KBM-7 (cell line): ENCODE measurements around the gene TADA2B.

Source experiments
- DNase-seq: peaks from one replicate; pipeline ENCODE4 v3.0.0-alpha.2; 2015
- in situ Hi-C: fragments of 300-500 bp; cut with MboI; formaldehyde crosslinking; loops from 2 replicates; pipeline ENCODE4 v1.14.3; 2020; ENCODE audit warnings: low sequenced_read_pairs, low pct_unique_long_range_greater_than_20kb, mixed read lengths

TADA2B gene, protein sequence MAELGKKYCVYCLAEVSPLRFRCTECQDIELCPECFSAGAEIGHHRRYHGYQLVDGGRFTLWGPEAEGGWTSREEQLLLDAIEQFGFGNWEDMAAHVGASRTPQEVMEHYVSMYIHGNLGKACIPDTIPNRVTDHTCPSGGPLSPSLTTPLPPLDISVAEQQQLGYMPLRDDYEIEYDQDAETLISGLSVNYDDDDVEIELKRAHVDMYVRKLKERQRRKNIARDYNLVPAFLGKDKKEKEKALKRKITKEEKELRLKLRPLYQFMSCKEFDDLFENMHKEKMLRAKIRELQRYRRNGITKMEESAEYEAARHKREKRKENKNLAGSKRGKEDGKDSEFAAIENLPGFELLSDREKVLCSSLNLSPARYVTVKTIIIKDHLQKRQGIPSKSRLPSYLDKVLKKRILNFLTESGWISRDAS

GRCh38 chr4:7043284-7044136 lies at the start of gene TADA2B:
Gene TADA2B, plus strand, starts transcription at chr4:7043372. Its CDS starts 208 bp downstream, at chr4:7043580.
- DNase-seq: peak; percentile 48
- in situ Hi-C loops: no loop called here

DNA sequence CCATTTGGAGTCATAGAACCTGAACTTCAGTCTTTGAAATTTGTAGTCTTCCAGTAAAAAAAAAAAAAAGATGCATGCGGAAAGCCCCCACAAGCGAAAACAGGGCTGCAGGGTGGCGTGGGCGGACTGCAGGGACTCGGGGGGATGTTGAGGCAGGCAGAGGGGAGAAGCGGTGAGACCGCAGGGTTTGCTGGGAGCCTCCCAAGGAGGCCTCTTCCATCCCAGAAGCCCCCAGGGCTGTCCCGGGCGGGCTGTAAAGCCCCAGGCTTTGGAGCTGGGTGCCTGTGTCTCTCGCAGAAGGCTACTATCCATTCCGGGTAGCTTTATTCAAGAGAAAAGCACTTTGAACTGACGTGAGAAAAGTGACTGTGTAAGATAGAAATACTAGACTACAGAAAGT lies 46.7 kb upstream of the TADA2B start:
- in situ Hi-C loops: no loop called here

DNA sequence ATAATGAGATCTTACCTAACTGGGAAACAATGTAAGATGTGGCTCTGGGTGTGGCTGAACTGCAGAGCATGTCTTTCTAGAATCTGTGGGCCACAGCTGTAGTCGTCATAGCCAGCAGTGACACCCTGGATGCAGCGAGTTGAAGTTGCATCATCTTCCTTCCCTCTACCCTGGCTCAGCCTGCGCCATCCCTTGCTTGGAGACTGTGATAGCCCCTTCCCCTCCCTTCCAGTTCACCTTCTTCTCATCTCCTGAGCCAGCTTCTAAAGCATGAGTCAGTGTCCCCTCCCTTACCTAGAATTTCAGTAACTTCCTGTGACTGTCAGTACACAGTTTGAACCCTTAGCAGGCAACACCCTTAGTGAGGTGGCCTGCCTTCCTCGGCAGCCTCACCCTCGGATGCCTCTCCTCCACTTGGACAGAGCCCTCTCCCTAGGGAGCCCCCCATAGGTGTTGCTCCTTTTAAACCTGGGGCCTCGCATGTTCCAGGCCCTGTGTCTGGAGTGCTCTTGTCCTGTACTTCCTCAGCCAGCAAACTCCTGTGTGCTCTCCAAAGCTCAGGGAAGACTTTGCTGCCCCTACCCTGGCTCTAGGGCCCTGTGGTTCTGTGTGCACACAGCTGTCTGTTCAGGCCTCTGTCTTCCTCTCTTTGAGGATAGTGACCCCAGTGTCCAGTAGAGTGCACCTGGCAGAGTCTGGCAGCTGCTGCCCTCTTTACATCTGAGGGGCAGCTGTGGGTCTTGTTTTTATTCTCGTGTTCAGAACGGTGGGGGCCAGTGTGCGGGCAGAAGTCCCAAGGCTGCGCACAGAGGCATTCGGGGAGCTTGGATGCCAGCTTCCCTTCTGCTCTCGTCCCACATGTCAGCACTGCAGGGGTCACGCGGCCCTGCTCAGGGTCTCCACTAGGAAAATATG lies 43.7 kb upstream of the TADA2B start:
- no peak for DNase-seq
- in situ Hi-C loops: no loop called here

More for the DNA sequence above, 46.7 kb upstream of the TADA2B start:
- DNase-seq: no peak

DNA sequence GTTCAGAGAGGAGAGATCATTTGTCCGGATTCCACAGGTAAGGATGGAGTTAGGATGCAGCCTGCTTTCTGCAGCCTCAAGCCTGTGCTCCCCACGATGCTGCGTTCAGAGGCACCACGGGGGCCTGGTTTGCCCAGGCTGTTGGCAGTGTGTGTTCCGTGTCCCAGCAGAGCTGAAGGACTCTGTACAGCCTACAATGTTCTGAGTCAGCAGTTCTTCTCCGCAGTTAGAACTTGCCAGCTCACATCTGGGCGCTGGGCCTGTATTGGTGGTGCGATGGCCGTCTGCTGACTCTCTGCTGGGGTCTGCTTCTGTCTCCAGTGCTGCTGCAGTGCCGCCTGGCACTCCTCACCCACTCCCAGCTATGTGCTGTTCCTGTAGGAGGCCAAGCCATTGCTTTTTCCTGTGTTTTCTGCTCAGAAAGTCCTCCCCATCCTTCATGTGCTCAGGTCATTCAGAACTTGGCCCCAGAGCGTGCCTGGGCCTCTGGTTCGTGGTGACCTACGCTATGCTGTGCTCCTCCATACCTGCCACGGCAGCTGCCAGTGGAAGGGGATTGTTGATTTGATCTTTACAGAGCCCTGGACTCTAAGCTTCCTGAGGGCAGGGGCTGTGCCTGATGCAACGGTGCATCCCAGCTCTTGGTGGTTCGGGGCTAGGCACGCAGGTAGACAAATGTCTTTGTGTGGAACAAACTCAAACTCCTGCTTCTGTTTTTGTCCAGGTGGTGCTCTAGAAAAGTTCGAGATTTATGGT lies 42.6 kb upstream of the TADA2B start:
- no peak for DNase-seq
- in situ Hi-C loops: no loop called here

- in situ Hi-C loops: no loop called here
- no peak for DNase-seq
Observed at GRCh38 chr4:7001271-7001670, 41.9 kb upstream of the TADA2B start.

DNA sequence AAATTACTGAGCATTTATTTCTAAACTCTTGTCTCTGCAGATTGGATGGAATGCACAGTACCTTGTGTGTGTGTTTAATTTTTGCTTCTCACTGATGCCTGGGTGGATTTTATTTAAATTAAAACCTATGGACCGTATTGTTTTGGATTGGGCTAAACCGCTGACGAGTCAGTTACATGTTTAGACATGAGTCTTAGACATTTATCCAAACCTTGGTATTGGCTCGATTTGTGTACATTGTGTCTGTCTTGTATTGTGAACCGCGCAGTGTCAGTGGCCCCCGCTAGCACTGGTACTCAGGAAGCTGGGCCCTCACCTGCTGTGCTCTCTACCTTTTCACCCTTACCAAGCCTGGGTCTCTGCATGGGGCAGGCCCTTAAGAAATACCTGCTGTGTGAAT lies 40.8 kb upstream of the TADA2B start:
- no peak for DNase-seq
- in situ Hi-C loops: no loop called here

- in situ Hi-C loops: no loop called here
- DNase-seq: no peak
Observed at GRCh38 chr4:7003176-7003878, 39.8 kb upstream of the TADA2B start.

DNA sequence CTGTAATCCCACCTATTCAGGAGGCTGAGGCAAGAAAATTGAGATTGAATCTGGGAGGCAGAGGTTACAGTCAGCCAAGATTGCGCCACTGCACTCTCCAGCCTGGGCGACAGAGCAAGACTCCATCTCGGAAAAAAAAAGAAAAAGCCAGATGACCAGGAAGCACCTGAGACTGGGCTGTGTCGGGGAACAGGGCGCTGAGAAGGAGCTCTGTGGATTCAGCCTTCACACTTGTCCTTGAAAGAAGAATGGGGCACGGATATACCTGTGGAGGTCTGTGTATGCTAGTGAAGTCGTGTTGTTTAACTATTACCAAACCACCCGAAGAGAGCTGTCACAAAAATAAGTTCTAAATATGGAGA lies 39.3 kb upstream of the TADA2B start:
- in situ Hi-C loops: no loop called here
- DNase-seq: no peak

DNA sequence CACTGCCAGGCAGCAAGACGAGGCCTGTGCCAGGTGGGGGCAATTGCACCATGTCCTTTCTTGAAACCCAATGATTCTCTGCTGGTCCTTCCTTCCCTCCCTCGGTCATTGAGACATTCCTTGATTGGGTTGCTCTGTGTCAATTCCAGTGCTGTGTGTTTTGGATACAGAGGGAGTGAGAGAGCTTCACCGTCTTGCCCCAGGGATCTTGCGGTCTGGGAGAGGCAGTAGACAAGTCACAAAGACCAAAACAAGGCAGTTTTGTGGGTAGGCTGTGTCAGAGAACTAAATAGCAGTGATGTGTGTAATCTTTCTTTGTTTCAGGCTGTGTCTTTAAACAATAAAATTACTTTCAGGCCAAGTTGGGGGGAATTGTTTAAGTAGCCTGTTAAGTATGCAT lies 38.8 kb upstream of the TADA2B start:
- in situ Hi-C loops: no loop called here
- DNase-seq: no peak

GRCh38 chr4:7005571-7005970 lies 37.6 kb upstream of the TADA2B start:
- DNase-seq: no peak
- in situ Hi-C loops: no loop called here

- in situ Hi-C loops: no loop called here
- no peak for DNase-seq
Observed at GRCh38 chr4:7006411-7006810, 36.8 kb upstream of the TADA2B start.

GRCh38 chr4:7007142-7007907 lies 35.8 kb upstream of the TADA2B start:
- no peak for DNase-seq
- in situ Hi-C loops: no loop called here

GRCh38 chr4:7007944-7008343 lies 35.2 kb upstream of the TADA2B start:
- in situ Hi-C loops: no loop called here
- DNase-seq: no peak

DNA sequence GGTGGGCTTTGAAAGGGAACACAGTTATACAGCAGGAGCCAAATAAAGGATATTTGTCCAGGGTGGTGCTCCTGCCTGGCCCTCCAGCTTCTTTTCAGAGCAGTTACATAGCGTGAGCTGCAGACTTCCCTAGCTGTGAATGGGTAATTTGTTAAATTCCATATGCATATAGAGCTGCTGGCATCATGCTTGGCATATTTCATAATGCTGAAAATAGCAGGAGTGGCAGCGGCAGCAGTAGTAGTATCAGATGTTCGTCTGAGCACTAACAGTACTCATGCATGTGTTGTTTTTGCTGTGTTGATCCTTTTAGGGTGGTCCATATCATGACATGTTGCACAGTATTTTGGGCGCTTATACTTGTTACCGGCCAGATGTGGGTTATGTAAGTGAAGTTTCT lies 33.6 kb upstream of the TADA2B start:
- in situ Hi-C loops: no loop called here
- no peak for DNase-seq

- no peak for DNase-seq
- in situ Hi-C loops: no loop called here
Observed at GRCh38 chr4:7013175-7013574, 30.0 kb upstream of the TADA2B start.

DNA sequence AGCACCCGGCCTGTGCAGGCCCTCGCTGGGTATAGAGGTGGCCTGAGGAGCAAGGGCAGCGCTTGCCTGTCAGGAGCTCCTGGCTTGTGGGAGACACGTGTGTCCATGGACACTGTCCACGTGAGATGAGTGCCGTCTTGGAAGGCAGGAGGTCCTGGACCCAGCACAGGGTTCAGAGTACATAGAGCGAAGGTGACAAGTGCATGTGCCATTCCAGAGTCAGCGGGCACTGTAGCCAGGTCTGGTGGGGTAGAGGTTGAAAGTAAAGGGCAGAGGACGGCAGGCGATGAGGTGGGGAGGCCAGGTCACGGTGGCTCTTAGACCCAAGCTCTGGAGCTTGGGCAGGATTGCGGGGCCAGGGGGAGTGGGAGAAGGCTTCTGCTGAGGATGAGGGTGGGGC lies 28.4 kb upstream of the TADA2B start:
- in situ Hi-C loops: no loop called here
- no peak for DNase-seq

DNA sequence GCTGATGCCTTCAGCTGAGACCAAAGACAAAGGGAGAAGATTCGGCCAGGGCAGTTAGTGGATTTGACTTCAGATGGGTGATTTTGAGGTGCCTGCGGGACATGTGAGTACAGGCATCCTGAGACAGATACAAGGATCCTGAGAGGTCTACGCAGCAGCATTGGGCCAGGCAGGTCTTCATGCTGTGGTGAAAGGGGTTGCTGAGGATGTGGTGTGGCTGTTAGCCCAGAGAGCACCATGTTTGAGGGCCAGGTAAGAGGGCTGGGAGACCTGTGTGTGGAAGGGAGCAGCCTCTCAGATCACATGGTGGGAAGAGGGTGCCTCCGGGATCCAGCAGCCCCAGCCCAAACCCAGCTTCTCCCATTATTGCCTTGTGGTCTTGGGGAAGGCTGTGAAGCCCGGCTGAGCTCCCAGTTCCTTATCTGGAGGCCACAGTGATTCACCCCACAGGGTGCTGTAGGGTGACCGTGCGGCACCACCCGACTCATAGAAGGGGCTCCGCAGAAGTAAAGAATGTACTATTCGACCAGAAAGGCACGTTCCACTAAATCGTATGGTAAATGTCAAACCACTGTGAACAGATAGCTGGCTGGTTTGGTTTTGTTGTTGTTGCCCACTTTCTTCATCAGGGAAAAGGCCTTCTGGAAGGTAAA lies 27.7 kb upstream of the TADA2B start:
- in situ Hi-C loops: no loop called here
- DNase-seq: no peak
